ENCODE measurements around the gene ETV7.

GRCh38 chr6:36419310-36419709, 31.8 kb upstream of the ETV7 start:
- TF ChIP-seq CTCF (conservative IDR thresholded peaks at IDR 0.05; ENCODE audit: low read depth, low read length), result no peak
- TF ChIP-seq EZH2 (IDR thresholded peaks at IDR 0.05; ENCODE audit: borderline replicate concordance, low read depth, low read length, poor library complexity, severe bottlenecking), result no peak

All from A673 (cell line).